Trophoblast cell (in vitro differentiated cells and primary cell): ENCODE data around the gene INPP4A.

Experiments used
- DNase-seq, 2 donors: peaks; one replicate each; pipeline ENCODE4 v3.0.0-alpha.2; 2016
- H2AFZ ChIP-seq: 2 replicates; pipeline ENCODE4 v1.6.1; 2013; ENCODE audit warnings: low read length, moderate library complexity, mild to moderate bottlenecking; ENCODE audit not compliant: insufficient read depth, poor library complexity
- H2AK5ac ChIP-seq: 2 replicates; pipeline ENCODE4 v1.6.1; 2013; ENCODE audit warnings: mild to moderate bottlenecking, low read length
- H2BK120ac ChIP-seq: 2 replicates; pipeline ENCODE4 v1.6.1; 2013; ENCODE audit warnings: low read length, mild to moderate bottlenecking, moderate library complexity; ENCODE audit not compliant: insufficient read depth, poor library complexity
- H2BK12ac ChIP-seq: 2 replicates; pipeline ENCODE4 v1.6.1; 2013; ENCODE audit warnings: mild to moderate bottlenecking, low read length, moderate library complexity
- H2BK5ac ChIP-seq: 2 replicates; pipeline ENCODE4 v1.6.1; 2013; ENCODE audit warnings: low read length, low read depth, moderate library complexity, mild to moderate bottlenecking; ENCODE audit not compliant: poor library complexity
- H3K14ac ChIP-seq: 2 replicates; pipeline ENCODE4 v1.6.1; 2013; ENCODE audit warnings: mild to moderate bottlenecking, low read length
- H3K18ac ChIP-seq: 2 replicates; pipeline ENCODE4 v1.6.1; 2013; ENCODE audit warnings: mild to moderate bottlenecking, low read length
- H3K23ac ChIP-seq: 2 replicates; pipeline ENCODE4 v1.6.1; 2013; ENCODE audit warnings: low read length
- H3K27ac ChIP-seq: 2 replicates; pipeline ENCODE4 v1.5.1; 2013; ENCODE audit warnings: low read depth, mild to moderate bottlenecking, inconsistent platforms, low read length, moderate library complexity
- H3K27me3 ChIP-seq: 2 replicates; pipeline ENCODE4 v1.6.1; 2013; ENCODE audit warnings: inconsistent platforms, mild to moderate bottlenecking, low read length, moderate library complexity; ENCODE audit not compliant: insufficient read depth
- H3K36me3 ChIP-seq, 2 experiments: 1 replicate in 1 of 2; 2 replicates in 1 of 2; pipeline ENCODE4 v1.6.1; 2013; ENCODE audit warnings: low read length in 2 of 2, mild to moderate bottlenecking in 2 of 2, moderate library complexity in 1 of 2; ENCODE audit not compliant: insufficient read depth in 2 of 2, control insufficient read depth in 1 of 2
- H3K4ac ChIP-seq: 2 replicates; pipeline ENCODE4 v1.6.1; 2013; ENCODE audit warnings: low read depth, mild to moderate bottlenecking, low read length, moderate library complexity
- H3K4me1 ChIP-seq, 2 experiments: 1 replicate in 1 of 2; 2 replicates in 1 of 2; pipeline ENCODE4 v1.6.1; 2013; ENCODE audit warnings: low read length in 2 of 2, mild to moderate bottlenecking in 2 of 2, moderate library complexity in 1 of 2; ENCODE audit not compliant: insufficient read depth in 2 of 2, control insufficient read depth in 1 of 2
- H3K4me2 ChIP-seq: 2 replicates; pipeline ENCODE4 v1.6.1; 2013; ENCODE audit warnings: inconsistent platforms, mild to moderate bottlenecking, low read length, moderate library complexity
- H3K4me3 ChIP-seq: 2 replicates; pipeline ENCODE4 v1.5.1; 2013; ENCODE audit warnings: mild to moderate bottlenecking, low read depth, low read length, inconsistent platforms
- H3K79me1 ChIP-seq: one replicate; pipeline ENCODE4 v1.6.1; 2013; ENCODE audit warnings: low read length
- H3K79me2 ChIP-seq: 2 replicates; pipeline ENCODE4 v1.6.1; 2013; ENCODE audit warnings: low read length, mild to moderate bottlenecking; ENCODE audit not compliant: control insufficient read depth, insufficient read depth, poor library complexity
- H3K9ac ChIP-seq: 2 replicates; pipeline ENCODE4 v1.6.1; 2013; ENCODE audit warnings: mild to moderate bottlenecking, low read length
- H3K9me3 ChIP-seq: 2 replicates; pipeline ENCODE4 v1.6.1; 2013; ENCODE audit warnings: low read depth, mild to moderate bottlenecking, control low read depth, inconsistent platforms, low read length; ENCODE audit not compliant: insufficient read depth
- H4K12ac ChIP-seq: 2 replicates; pipeline ENCODE4 v1.6.1; 2013; ENCODE audit warnings: low read depth, mild to moderate bottlenecking, low read length, moderate library complexity
- H4K8ac ChIP-seq: 2 replicates; pipeline ENCODE4 v1.6.1; 2013; ENCODE audit warnings: low read depth, mild to moderate bottlenecking, low read length, moderate library complexity
- H4K91ac ChIP-seq: one replicate; pipeline ENCODE4 v1.6.1; 2013; ENCODE audit warnings: low read depth, mild to moderate bottlenecking, low read length, moderate library complexity
- WGBS: extraction: QIAGEN DNeasy Blood & Tissue Kit; methylation state at CpG from one replicate; pipeline ENCODE4 v1.1.7; 2013; ENCODE audit warnings: missing lambda C conversion rate; ENCODE audit not compliant: insufficient read length, insufficient coverage; ENCODE audit errors: extremely low coverage; 5-methylcytosine and 5-hydroxymethylcytosine counted together

The INPP4A gene

DNA sequence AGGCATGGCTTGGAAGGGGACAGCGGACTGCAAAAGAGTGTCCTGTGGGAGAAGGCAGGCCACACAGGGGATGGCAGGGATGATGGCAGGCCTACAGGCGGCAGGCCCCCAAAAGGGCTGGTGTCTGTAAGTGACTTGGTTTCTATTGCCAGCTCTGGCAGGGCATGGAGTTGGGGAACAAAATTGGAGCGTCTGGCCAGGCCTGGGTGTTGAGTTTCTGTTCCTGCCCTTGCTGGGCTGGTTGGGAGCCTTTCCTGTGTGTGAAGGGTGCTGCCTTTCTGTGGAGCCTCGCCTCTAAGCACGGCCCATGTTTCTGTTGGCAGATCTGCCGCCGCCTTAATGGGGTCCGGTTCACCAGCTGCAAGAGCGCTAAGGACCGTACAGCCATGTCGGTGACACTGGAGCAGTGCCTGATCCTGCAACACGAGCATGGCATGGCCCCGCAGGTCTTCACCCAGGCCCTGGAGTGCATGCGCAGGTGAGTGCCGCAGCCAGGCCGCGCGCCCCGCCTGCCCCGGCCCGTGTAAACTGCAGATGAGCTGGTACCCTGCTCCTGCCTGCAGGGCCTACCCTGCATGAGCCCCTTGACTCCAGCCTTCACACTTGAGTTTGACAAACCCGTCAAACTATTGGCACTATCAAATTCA is 132.1 kb downstream of the INPP4A start:
- no peak overlapping the region for H4K91ac ChIP-seq
- no peak overlapping the region for H2AK5ac ChIP-seq
- no peak overlapping the region for H2BK5ac ChIP-seq
- no peaks in the 10 kb centered on the region for H3K4me1 ChIP-seq
- H3K9ac ChIP-seq = no peak overlapping the region
- no CpG with 5 or more reads among the region's 22 CpGs for WGBS
- no peaks in the 10 kb centered on the region for H3K79me1 ChIP-seq
- H3K36me3 ChIP-seq = peaks cover 26 to 45% of the 10 kb centered on the region in 2 experiments
- H2BK12ac ChIP-seq = no peak overlapping the region
- no peak overlapping the region for H3K27ac ChIP-seq
- H3K9me3 ChIP-seq = peaks cover 2% of the 10 kb centered on the region
- H4K8ac ChIP-seq = no peak overlapping the region
- no peak for DNase-seq
- H3K79me2 ChIP-seq = no peaks in the 10 kb centered on the region
- no peak overlapping the region for H3K4ac ChIP-seq
- H2AFZ ChIP-seq = no peak overlapping the region
- H3K4me3 ChIP-seq = no peak overlapping the region
- H3K27me3 ChIP-seq = no peaks in the 10 kb centered on the region
- H4K12ac ChIP-seq = no peak overlapping the region
- H3K4me2 ChIP-seq = no peak overlapping the region
- no peak overlapping the region for H2BK120ac ChIP-seq
- H3K14ac ChIP-seq = no peak overlapping the region
- no peak overlapping the region for H3K18ac ChIP-seq
- H3K23ac ChIP-seq = no peak overlapping the region

DNA sequence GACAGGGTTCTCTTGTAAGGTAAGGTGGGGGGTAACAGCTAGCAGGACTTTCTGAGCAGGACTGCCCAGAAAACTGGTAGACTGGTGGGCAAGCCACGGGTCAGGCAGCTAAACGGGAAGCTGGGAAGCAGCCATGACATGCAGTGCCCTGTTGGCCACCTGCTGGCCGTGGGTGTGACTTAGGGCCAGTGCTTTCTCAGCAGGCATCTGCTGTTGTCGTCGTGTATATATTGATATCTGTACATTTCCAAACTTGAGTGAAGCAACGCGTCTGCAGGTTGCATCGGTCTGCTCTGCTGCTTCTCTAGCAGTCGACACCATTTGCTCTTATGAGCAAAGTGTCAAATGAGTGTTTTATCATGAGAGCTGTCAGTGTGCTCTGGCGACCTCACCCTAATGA is 132.7 kb downstream of the INPP4A start:
- H3K27me3 ChIP-seq = no peaks in the 10 kb centered on the region
- H2AFZ ChIP-seq = no peak overlapping the region
- no peak overlapping the region for H3K4ac ChIP-seq
- H2BK5ac ChIP-seq = no peak overlapping the region
- no peak overlapping the region for H4K12ac ChIP-seq
- no peak overlapping the region for H2AK5ac ChIP-seq
- H3K14ac ChIP-seq = no peak overlapping the region
- no CpG with 5 or more reads among the region's 10 CpGs for WGBS
- H3K9me3 ChIP-seq = peaks cover 2% of the 10 kb centered on the region
- H4K8ac ChIP-seq = no peak overlapping the region
- no peaks in the 10 kb centered on the region for H3K79me2 ChIP-seq
- H3K4me2 ChIP-seq = no peak overlapping the region
- H3K18ac ChIP-seq = no peak overlapping the region
- H3K4me3 ChIP-seq = no peak overlapping the region
- peaks cover 24 to 45% of the 10 kb centered on the region in 2 experiments for H3K36me3 ChIP-seq
- DNase-seq = no peak
- H3K9ac ChIP-seq = no peak overlapping the region
- no peak overlapping the region for H3K27ac ChIP-seq
- no peak overlapping the region for H2BK120ac ChIP-seq
- H4K91ac ChIP-seq = no peak overlapping the region
- H3K4me1 ChIP-seq = no peaks in the 10 kb centered on the region
- H3K23ac ChIP-seq = no peak overlapping the region
- no peak overlapping the region for H2BK12ac ChIP-seq
- no peaks in the 10 kb centered on the region for H3K79me1 ChIP-seq

GRCh38 chr2:98578231-98578630 is 133.6 kb downstream of the INPP4A start:
- H4K12ac ChIP-seq = no peak overlapping the region
- peaks cover 2% of the 10 kb centered on the region for H3K9me3 ChIP-seq
- no CpG with 5 or more reads among the region's 9 CpGs for WGBS
- H3K4ac ChIP-seq = no peak overlapping the region
- H3K36me3 ChIP-seq = peaks cover 22 to 43% of the 10 kb centered on the region in 2 experiments
- H3K27ac ChIP-seq = no peak overlapping the region
- no peak overlapping the region for H3K18ac ChIP-seq
- no peaks in the 10 kb centered on the region for H3K27me3 ChIP-seq
- peak overlapping the region; percentile 51 for H3K4me3 ChIP-seq
- H3K79me2 ChIP-seq = no peaks in the 10 kb centered on the region
- no peak overlapping the region for H2BK12ac ChIP-seq
- no peak overlapping the region for H2BK120ac ChIP-seq
- peak overlapping the region; percentile 56 for H3K9ac ChIP-seq
- no peaks in the 10 kb centered on the region for H3K4me1 ChIP-seq
- no peak overlapping the region for H3K23ac ChIP-seq
- no peak overlapping the region for H3K14ac ChIP-seq
- no peaks in the 10 kb centered on the region for H3K79me1 ChIP-seq
- H2BK5ac ChIP-seq = no peak overlapping the region
- no peak overlapping the region for H4K91ac ChIP-seq
- no peak for DNase-seq
- no peak overlapping the region for H2AFZ ChIP-seq
- H3K4me2 ChIP-seq = no peak overlapping the region
- no peak overlapping the region for H2AK5ac ChIP-seq
- H4K8ac ChIP-seq = no peak overlapping the region

- Histone ChIP-seq H2BK120ac (no peak overlapping the region), H3K4me1 (no peaks in the 10 kb centered on the region), H3K4me3 (no peak overlapping the region), H3K79me2 (peaks cover 2% of the 10 kb centered on the region), H4K12ac (no peak overlapping the region), H3K27me3 (no peaks in the 10 kb centered on the region), H4K8ac (no peak overlapping the region), H2BK5ac (no peak overlapping the region), H3K27ac (no peak overlapping the region), H3K14ac (no peak overlapping the region), H3K9me3 (peaks cover 2% of the 10 kb centered on the region), H3K23ac (no peak overlapping the region), H2AK5ac (no peak overlapping the region), H3K4ac (no peak overlapping the region), H2AFZ (no peak overlapping the region), H3K79me1 (no peaks in the 10 kb centered on the region), H3K36me3 (peaks cover 21 to 37% of the 10 kb centered on the region in 2 experiments), H3K4me2 (no peak overlapping the region), H3K9ac (no peak overlapping the region), H2BK12ac (no peak overlapping the region), H3K18ac (no peak overlapping the region), H4K91ac (no peak overlapping the region)
- no CpG with 5 or more reads among the region's 7 CpGs for whole genome bisulfite sequencing
- DNase-seq = no peak
These were observed 135.3 kb downstream of the INPP4A start for GRCh38 chr2:98579926-98580325.
